WERI-Rb-1 (cell line): ENCODE results near the gene NDST3.

Experiments used
- DNase-seq: peaks from one replicate; pipeline ENCODE4 v3.0.0-alpha.2; 2020
- H3K27ac ChIP-seq: fragments of 250-450 bp; sonication (Bioruptor Pico); 2 replicates; pipeline ENCODE4 v1.5.1; 2020; ENCODE audit warnings: mild to moderate bottlenecking, moderate library complexity
- H3K27me3 ChIP-seq: fragments of 250-450 bp; sonication (Bioruptor Pico); 2 replicates; pipeline ENCODE4 v1.5.1; 2021; ENCODE audit warnings: mild to moderate bottlenecking, low read depth, moderate library complexity; ENCODE audit not compliant: insufficient read depth, severe bottlenecking
- H3K36me3 ChIP-seq: fragments of 250-450 bp; sonication (Bioruptor Pico); 2 replicates; pipeline ENCODE4 v1.5.1; 2020; ENCODE audit warnings: mild to moderate bottlenecking, moderate library complexity
- H3K4me3 ChIP-seq: 2 replicates; pipeline ENCODE4 v1.5.1; 2011; ENCODE audit warnings: low read depth, mild to moderate bottlenecking, control low read depth, low read length
- H3K9me3 ChIP-seq: fragments of 250-450 bp; sonication (Bioruptor Pico); 2 replicates; pipeline ENCODE4 v1.5.1; 2021; ENCODE audit warnings: mild to moderate bottlenecking, moderate library complexity; ENCODE audit not compliant: severe bottlenecking
- TF ChIP-seq, protein P1 (sequence below): IDR thresholded peaks from 2 replicates; pipeline ENCODE4 v1.5.1; 2011; ENCODE audit warnings: low read depth, mild to moderate bottlenecking, control low read depth, inconsistent platforms, low read length

Gene NDST3

DNA sequence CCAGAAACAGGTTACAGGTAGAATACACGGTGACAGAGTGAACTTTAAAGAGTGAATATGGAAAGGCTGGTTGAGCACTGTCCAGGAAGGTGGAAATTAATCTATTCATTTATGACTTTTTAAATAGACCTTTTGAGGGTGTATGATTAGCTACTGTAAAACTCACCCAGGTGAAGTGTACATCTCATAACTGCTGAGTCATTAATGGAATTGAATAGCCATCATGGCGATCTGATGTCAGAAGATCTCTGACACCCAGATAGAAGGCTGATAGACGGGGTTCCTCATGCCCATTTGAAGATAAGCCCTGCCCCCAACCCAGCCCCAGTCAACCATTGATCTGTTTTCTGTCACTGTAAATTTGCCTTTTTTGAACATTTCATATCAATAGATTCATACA, 234.5 kb downstream of the NDST3 start:
- H3K27ac ChIP-seq, result no peak overlapping the region
- no peak for DNase-seq
- no peaks in the 10 kb centered on the region for H3K9me3 ChIP-seq
- no peaks in the 10 kb centered on the region for H3K27me3 ChIP-seq
- H3K4me3 ChIP-seq, result no peak overlapping the region
- TF ChIP-seq, protein P1, sequence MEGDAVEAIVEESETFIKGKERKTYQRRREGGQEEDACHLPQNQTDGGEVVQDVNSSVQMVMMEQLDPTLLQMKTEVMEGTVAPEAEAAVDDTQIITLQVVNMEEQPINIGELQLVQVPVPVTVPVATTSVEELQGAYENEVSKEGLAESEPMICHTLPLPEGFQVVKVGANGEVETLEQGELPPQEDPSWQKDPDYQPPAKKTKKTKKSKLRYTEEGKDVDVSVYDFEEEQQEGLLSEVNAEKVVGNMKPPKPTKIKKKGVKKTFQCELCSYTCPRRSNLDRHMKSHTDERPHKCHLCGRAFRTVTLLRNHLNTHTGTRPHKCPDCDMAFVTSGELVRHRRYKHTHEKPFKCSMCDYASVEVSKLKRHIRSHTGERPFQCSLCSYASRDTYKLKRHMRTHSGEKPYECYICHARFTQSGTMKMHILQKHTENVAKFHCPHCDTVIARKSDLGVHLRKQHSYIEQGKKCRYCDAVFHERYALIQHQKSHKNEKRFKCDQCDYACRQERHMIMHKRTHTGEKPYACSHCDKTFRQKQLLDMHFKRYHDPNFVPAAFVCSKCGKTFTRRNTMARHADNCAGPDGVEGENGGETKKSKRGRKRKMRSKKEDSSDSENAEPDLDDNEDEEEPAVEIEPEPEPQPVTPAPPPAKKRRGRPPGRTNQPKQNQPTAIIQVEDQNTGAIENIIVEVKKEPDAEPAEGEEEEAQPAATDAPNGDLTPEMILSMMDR, result no peak
- H3K36me3 ChIP-seq, result no peaks in the 10 kb centered on the region

DNA sequence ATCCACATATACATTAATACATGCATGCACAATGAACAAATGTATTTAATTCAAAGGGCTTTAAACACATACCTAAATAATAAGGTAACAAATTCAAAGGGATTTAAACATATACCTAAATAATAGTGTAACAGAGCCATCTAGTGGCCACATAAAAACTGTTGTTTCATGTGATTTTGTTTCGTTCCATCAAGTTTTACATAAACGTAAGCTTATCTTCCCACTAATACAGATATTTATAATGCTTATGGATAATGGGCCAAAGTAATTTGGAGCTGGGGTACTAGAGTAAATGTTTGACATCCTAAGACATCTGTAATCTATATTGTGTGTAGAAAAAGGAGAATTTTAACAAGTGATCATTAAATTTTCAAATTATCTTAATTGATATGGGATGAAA, 236.2 kb downstream of the NDST3 start:
- Histone ChIP-seq H3K27ac (no peak overlapping the region), H3K4me3 (no peak overlapping the region), H3K36me3 (no peaks in the 10 kb centered on the region), H3K27me3 (no peaks in the 10 kb centered on the region), H3K9me3 (no peaks in the 10 kb centered on the region)
- DNase-seq, result no peak
- TF ChIP-seq, protein P1, result peak; percentile 28; the same call in 1 of the 2 replicates

DNA sequence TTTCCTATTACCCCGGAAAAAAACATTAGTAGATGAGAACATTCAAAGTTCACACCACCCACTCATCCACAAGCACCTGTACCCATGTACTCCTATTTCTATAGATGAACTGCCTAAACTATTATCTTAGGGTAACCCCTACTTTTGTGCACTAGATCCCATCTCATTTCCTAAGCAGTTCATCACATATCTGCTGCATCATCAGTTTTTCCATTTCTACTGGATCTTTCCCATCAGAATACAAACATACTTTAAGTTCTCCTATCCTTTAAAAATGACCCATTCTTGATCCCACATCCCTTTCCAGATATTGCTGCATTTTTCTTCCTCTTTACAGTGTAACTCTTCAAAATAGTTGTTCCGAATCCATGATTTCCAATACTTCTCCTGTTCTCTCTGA, 237.5 kb downstream of the NDST3 start:
- Histone ChIP-seq H3K9me3 (peaks cover 2% of the 10 kb centered on the region), H3K27me3 (no peaks in the 10 kb centered on the region), H3K36me3 (no peaks in the 10 kb centered on the region), H3K27ac (no peak overlapping the region), H3K4me3 (no peak overlapping the region)
- no peak for DNase-seq
- TF ChIP-seq, protein P1, result no peak

DNA sequence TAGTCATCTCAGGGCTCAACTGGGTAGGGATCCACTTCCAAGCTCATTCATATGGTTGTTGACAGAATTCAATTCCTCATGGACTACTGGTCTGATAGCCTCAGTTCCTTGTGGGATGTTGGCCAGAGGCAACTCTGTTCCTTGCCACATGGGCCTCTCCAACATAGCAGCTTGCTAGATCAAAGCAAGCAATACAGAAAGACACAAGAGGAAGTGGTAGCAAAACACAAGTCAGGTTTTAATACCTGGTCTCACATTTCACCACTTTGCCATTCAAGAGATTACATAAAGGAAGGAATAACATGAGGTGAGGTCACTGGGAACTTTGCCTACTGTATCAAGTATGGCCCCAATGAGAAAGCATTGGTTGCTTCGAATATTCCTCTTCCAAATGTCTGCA, 239.4 kb downstream of the NDST3 start:
- TF ChIP-seq, protein P1, result no peak
- Histone ChIP-seq H3K9me3 (peaks cover 2% of the 10 kb centered on the region), H3K36me3 (peaks cover under 1% of the 10 kb centered on the region), H3K27ac (no peak overlapping the region), H3K4me3 (no peak overlapping the region), H3K27me3 (no peaks in the 10 kb centered on the region)
- no peak for DNase-seq

DNA sequence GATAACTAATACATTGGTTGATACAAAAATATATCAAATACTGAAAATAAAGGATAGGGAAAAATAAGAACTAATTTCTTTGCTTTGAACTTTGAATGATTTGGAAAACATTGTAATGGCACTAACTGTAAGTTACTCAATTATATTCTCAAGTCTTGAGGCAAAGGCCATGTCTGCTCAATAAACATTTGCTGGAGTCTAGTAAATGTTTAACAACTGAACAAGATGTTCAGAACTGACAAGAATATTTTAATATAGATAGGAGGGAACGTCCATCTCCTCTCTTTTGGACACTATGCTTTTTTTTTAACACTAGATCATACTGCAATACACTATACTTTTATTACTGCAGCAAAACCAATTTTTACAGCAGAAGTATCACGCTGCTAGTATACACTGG, 242.3 kb downstream of the NDST3 start:
- H3K9me3 ChIP-seq, result peaks cover 2% of the 10 kb centered on the region
- no peak overlapping the region for H3K4me3 ChIP-seq
- DNase-seq, result no peak
- H3K36me3 ChIP-seq, result peaks cover 30% of the 10 kb centered on the region
- no peak overlapping the region for H3K27ac ChIP-seq
- H3K27me3 ChIP-seq, result no peaks in the 10 kb centered on the region
- TF ChIP-seq, protein P1, result no peak

DNA sequence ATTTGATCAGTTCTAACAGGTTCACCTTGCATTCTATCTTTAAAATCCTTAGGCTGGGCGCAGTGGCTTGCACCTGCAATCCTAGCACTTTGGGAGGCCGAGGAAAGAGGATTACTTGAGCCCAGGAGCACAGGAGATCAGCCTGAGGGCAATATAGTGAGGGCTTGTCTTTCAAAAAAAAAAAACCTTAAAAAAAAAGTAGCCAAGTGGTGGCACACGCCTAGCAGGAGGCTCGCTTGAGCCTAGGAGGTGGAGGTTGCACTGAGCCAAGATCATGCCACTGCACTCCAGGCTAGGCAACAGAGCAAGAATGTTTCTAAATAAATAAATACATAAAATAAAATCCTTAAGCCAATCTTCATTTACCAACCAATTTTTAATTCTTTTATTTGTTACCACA, 243.0 kb downstream of the NDST3 start:
- Histone ChIP-seq H3K9me3 (peaks cover 2% of the 10 kb centered on the region), H3K27me3 (no peaks in the 10 kb centered on the region), H3K4me3 (no peak overlapping the region), H3K36me3 (peaks cover 36% of the 10 kb centered on the region), H3K27ac (no peak overlapping the region)
- DNase-seq, result no peak
- TF ChIP-seq, protein P1, result no peak
